HepG2 (cell line): ENCODE data around the gene BATF. TPM values are rescaled to one million over a fixed set of nuclear protein-coding genes. Genes with fewer than 3 reads are reported as not detected.

Experiments
- GZF1 ChIP-seq: sonication (generic); formaldehyde crosslinking; IDR thresholded peaks from 2 replicates; pipeline ENCODE4 v1.5.1; 2020; ENCODE audit warnings: mild to moderate bottlenecking, missing genetic modification reagents
- KDM5A ChIP-seq: fragments of 200-600 bp; sonication (generic); IDR thresholded peaks from 2 replicates; pipeline ENCODE4 v1.7.0; 2018; ENCODE audit warnings: antibody characterized with exemption, mild to moderate bottlenecking, low read length, borderline replicate concordance
- MXI1 ChIP-seq: IDR thresholded peaks from 3 replicates; pipeline ENCODE4 v1.6.1; 2012; ENCODE audit warnings: low read depth, low read length, inconsistent platforms, borderline replicate concordance
- RORA ChIP-seq: sonication (generic); formaldehyde crosslinking; IDR thresholded peaks from 2 replicates; pipeline ENCODE4 v1.5.0; 2020; ENCODE audit warnings: mild to moderate bottlenecking, missing genetic modification reagents, moderate library complexity
- SALL1 ChIP-seq: sonication (generic); formaldehyde crosslinking; IDR thresholded peaks from 2 replicates; pipeline ENCODE4 v1.8.0; 2022; ENCODE audit warnings: mild to moderate bottlenecking, missing genetic modification reagents
- ZBTB14 ChIP-seq: sonication (generic); formaldehyde crosslinking; IDR thresholded peaks from 2 replicates; pipeline ENCODE4 v1.4.0; 2020; ENCODE audit warnings: missing genetic modification reagents
- ZNF256 ChIP-seq: sonication (generic); formaldehyde crosslinking; conservative IDR thresholded peaks from 2 replicates; pipeline ENCODE4 v1.4.0; 2020; ENCODE audit warnings: missing genetic modification reagents
- ZNF333 ChIP-seq: sonication (generic); formaldehyde crosslinking; IDR thresholded peaks from 2 replicates; pipeline ENCODE4 v1.4.0; 2020; ENCODE audit warnings: mild to moderate bottlenecking, missing genetic modification reagents, borderline replicate concordance
- ZNF496 ChIP-seq: sonication (generic); formaldehyde crosslinking; IDR thresholded peaks from 2 replicates; pipeline ENCODE4 v1.8.1; 2023; ENCODE audit warnings: mild to moderate bottlenecking, moderate library complexity, missing genetic modification reagents; ENCODE audit not compliant: insufficient replicate concordance
- ZNF510 ChIP-seq: sonication (generic); formaldehyde crosslinking; IDR thresholded peaks from 2 replicates; pipeline ENCODE4 v1.4.0; 2020; ENCODE audit warnings: low read depth, mild to moderate bottlenecking, missing genetic modification reagents
- polyA plus RNA-seq, 8 experiments: library from polyadenylated mRNA; depleted of rRNA in 3 of 8; stranded (reverse) in 7 of 8; unstranded in 1 of 8; fragments of >200 nt; fragmentation: Illumina TruSeq in 4 of 8; extraction: Trizol in 4 of 8; gene quantifications; 2 replicates each; pipeline versions ENCODE4 v1.2.1 to v1.2.3, GENCODE V29; 2011 to 2016; ENCODE audit warnings: low read depth in 4 of 8, missing spikeins in 1 of 8, mixed read lengths in 1 of 8; ENCODE audit not compliant: insufficient read depth in 1 of 8
- total RNA-seq, 5 experiments: library from RNA; depleted of rRNA; stranded (reverse); fragments of >200 nt; fragmentation: Illumina TruSeq; extraction: Trizol; gene quantifications; 2 replicates each; pipeline ENCODE4 v1.2.3, GENCODE V29; 2016; ENCODE audit warnings: low read depth in 1 of 5
- TF ChIP-seq, protein P1 (sequence below), 2 experiments: sonication (generic) in 1 of 2; formaldehyde crosslinking in 1 of 2; IDR thresholded peaks; 2 replicates each; pipeline versions ENCODE4 v1.5.1 to v1.6.1; 2011 to 2020; ENCODE audit warnings: borderline replicate concordance in 1 of 2, low read depth in 1 of 2, low read length in 1 of 2, mild to moderate bottlenecking in 1 of 2, missing genetic modification reagents in 1 of 2, moderate library complexity in 1 of 2
- TF ChIP-seq, protein P2 (sequence below): sonication (generic); formaldehyde crosslinking; IDR thresholded peaks from one replicate; pipeline ENCODE4 v1.5.1; 2020; ENCODE audit warnings: mild to moderate bottlenecking, missing genetic modification reagents; ENCODE audit errors: not compliant biosample characterization
- TF ChIP-seq, protein P3 (sequence below), 2 experiments: sonication (generic) in 1 of 2; formaldehyde crosslinking in 1 of 2; IDR thresholded peaks; 2 replicates each; pipeline versions ENCODE4 v1.4.0 to v1.6.1; 2018 to 2020; ENCODE audit warnings: missing genetic modification reagents in 2 of 2, borderline replicate concordance in 1 of 2, low read depth in 1 of 2, mild to moderate bottlenecking in 1 of 2, missing biosample characterization in 1 of 2

BATF gene
- total and polyA plus RNA-seq, 2 of the 13 experiments (the other 11 are each of a cell fraction or from before 2014, with no cell fraction given), result 0.22 to 0.37 TPM

GRCh38 chr14:75578102-75578785 is 56.0 kb downstream of the BATF start, which contains the start of gene FLVCR2 (continued):
- TF ChIP-seq, protein P1, sequence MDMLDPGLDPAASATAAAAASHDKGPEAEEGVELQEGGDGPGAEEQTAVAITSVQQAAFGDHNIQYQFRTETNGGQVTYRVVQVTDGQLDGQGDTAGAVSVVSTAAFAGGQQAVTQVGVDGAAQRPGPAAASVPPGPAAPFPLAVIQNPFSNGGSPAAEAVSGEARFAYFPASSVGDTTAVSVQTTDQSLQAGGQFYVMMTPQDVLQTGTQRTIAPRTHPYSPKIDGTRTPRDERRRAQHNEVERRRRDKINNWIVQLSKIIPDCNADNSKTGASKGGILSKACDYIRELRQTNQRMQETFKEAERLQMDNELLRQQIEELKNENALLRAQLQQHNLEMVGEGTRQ (IDR thresholded peaks at IDR 0.05; ENCODE audit: low read depth, low read length), result peak; percentile 60; the same call in 1 of the 2 replicates
- TF ChIP-seq, protein P1 (CRISPR knock-in tag; IDR thresholded peaks at IDR 0.05; ENCODE audit: borderline replicate concordance), result peak; percentile 60; the same call in 1 of the 2 replicates
- TF ChIP-seq ZNF496 (CRISPR knock-in tag) (no peak), SALL1 (CRISPR knock-in tag) (no peak; the same call in 1 of the 2 replicates), MXI1 (no peak), ZBTB14 (CRISPR knock-in tag) (no peak), ZNF510 (CRISPR knock-in tag) (no peak), KDM5A (peak; percentile 35; the same call in 1 of the 2 replicates), ZNF256 (CRISPR knock-in tag) (no peak), RORA (no peak), ZNF333 (no peak), GZF1 (CRISPR knock-in tag) (no peak)
- TF ChIP-seq, protein P2, sequence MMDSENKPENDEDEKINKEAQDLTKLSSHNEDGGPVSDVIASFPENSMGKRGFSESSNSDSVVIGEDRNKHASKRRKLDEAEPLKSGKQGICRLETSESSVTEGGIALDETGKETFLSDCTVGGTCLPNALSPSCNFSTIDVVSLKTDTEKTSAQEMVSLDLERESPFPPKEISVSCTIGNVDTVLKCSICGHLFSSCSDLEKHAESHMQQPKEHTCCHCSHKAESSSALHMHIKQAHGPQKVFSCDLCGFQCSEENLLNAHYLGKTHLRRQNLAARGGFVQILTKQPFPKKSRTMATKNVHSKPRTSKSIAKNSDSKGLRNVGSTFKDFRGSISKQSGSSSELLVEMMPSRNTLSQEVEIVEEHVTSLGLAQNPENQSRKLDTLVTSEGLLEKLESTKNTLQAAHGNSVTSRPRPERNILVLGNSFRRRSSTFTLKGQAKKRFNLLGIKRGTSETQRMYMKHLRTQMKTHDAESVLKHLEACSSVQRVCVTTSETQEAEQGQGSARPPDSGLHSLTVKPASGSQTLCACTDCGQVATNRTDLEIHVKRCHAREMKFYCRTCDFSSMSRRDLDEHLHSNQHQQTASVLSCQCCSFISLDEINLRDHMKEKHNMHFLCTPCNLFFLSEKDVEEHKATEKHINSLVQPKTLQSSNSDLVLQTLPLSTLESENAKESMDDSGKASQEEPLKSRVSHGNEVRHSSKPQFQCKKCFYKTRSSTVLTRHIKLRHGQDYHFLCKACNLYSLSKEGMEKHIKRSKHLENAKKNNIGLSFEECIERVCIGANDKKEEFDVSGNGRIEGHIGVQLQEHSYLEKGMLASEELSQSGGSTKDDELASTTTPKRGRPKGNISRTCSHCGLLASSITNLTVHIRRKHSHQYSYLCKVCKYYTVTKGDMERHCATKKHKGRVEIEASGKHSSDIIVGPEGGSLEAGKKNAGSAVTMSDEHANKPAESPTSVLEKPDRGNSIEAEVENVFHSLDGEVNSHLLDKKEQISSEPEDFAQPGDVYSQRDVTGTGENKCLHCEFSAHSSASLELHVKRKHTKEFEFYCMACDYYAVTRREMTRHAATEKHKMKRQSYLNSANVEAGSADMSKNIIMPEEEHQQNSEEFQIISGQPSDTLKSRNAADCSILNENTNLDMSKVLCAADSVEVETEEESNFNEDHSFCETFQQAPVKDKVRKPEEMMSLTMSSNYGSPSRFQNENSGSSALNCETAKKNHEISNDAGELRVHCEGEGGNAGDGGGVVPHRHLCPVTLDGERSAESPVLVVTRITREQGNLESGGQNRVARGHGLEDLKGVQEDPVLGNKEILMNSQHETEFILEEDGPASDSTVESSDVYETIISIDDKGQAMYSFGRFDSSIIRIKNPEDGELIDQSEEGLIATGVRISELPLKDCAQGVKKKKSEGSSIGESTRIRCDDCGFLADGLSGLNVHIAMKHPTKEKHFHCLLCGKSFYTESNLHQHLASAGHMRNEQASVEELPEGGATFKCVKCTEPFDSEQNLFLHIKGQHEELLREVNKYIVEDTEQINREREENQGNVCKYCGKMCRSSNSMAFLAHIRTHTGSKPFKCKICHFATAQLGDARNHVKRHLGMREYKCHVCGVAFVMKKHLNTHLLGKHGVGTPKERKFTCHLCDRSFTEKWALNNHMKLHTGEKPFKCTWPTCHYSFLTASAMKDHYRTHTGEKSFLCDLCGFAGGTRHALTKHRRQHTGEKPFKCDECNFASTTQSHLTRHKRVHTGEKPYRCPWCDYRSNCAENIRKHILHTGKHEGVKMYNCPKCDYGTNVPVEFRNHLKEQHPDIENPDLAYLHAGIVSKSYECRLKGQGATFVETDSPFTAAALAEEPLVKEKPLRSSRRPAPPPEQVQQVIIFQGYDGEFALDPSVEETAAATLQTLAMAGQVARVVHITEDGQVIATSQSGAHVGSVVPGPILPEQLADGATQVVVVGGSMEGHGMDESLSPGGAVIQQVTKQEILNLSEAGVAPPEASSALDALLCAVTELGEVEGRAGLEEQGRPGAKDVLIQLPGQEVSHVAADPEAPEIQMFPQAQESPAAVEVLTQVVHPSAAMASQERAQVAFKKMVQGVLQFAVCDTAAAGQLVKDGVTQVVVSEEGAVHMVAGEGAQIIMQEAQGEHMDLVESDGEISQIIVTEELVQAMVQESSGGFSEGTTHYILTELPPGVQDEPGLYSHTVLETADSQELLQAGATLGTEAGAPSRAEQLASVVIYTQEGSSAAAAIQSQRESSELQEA (CRISPR knock-in tag), result no peak
- TF ChIP-seq, protein P3, sequence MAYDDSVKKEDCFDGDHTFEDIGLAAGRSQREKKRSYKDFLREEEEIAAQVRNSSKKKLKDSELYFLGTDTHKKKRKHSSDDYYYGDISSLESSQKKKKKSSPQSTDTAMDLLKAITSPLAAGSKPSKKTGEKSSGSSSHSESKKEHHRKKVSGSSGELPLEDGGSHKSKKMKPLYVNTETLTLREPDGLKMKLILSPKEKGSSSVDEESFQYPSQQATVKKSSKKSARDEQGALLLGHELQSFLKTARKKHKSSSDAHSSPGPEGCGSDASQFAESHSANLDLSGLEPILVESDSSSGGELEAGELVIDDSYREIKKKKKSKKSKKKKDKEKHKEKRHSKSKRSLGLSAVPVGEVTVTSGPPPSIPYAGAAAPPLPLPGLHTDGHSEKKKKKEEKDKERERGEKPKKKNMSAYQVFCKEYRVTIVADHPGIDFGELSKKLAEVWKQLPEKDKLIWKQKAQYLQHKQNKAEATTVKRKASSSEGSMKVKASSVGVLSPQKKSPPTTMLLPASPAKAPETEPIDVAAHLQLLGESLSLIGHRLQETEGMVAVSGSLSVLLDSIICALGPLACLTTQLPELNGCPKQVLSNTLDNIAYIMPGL (CRISPR knock-in tag; IDR thresholded peaks at IDR 0.05; ENCODE audit: borderline replicate concordance in 1 of 2, low read depth in 1 of 2), result no peak
